T-cell (primary cell): ENCODE results near the gene ACSL4. TPM values are rescaled to one million over a fixed set of nuclear protein-coding genes. Genes with fewer than 3 reads are reported as not detected.

Experiments used
- ATAC-seq, 4 experiments: fragments of 200-7000 bp in 3 of 4; fragments of 150-1000 bp in 1 of 4; cut with Tn5 transposase; replicated peaks in 1 of 4; 1 replicate in 3 of 4; 2 replicates in 1 of 4; pipeline ENCODE4 v1.10.0; 2021; ENCODE audit warnings: moderate library complexity in 3 of 4, mild to moderate bottlenecking in 2 of 4, moderate number of reproducible peaks in 1 of 4
- CTCF ChIA-PET, 2 donors: fragments of 300-600 bp; sonication (Branson Sonifier 250); formaldehyde crosslinking; loops; one replicate each; lab custom pipeline; 2022; ENCODE audit warnings: antibody characterized with exemption in 2 of 2; lab: Charles Lee
- POLR2A ChIA-PET, 2 donors: fragments of 300-600 bp; sonication (Branson Sonifier 250); formaldehyde crosslinking; loops; one replicate each; lab custom pipeline; 2022; ENCODE audit warnings: antibody characterized with exemption in 2 of 2; lab: Charles Lee
- DNase-seq, 35 experiments: peaks; one replicate each; pipeline versions ENCODE4 v3.0.0 to v3.0.0-alpha.2; 2013 to 2023
- H3K27ac ChIP-seq: one replicate; pipeline ENCODE4 v1.5.1; 2013; ENCODE audit warnings: low read length
- H3K27me3 ChIP-seq, 2 experiments: replicated peaks in 1 of 2; 1 replicate in 1 of 2; 2 replicates in 1 of 2; pipeline versions ENCODE4 v1.6.1 to v1.7.0; 2013; ENCODE audit warnings: low read length in 1 of 2, mixed read lengths in 1 of 2; ENCODE audit not compliant: control insufficient read depth in 2 of 2, insufficient read depth in 2 of 2; ENCODE audit errors: extremely low read depth in 1 of 2
- H3K36me3 ChIP-seq, 2 donors: 1 replicate in 1 of 2; 2 replicates in 1 of 2; pipeline versions ENCODE4 v1.6.1 to v1.7.0; 2013; ENCODE audit warnings: low read length in 1 of 2; ENCODE audit not compliant: control insufficient read depth in 2 of 2, insufficient read depth in 1 of 2; ENCODE audit errors: extremely low read depth in 1 of 2
- H3K4me1 ChIP-seq, 2 experiments: 1 replicate in 1 of 2; 2 replicates in 1 of 2; pipeline versions ENCODE4 v1.6.1 to v1.7.0; 2013; ENCODE audit warnings: low read length in 2 of 2, mixed read lengths in 1 of 2; ENCODE audit not compliant: insufficient read depth in 2 of 2, control insufficient read depth in 1 of 2; ENCODE audit errors: extremely low read depth in 1 of 2
- H3K4me3 ChIP-seq, 2 donors: 1 replicate in 1 of 2; 2 replicates in 1 of 2; pipeline versions ENCODE4 v1.5.1 to v1.7.0; 2013; ENCODE audit warnings: mild to moderate bottlenecking in 2 of 2, low read length in 1 of 2, moderate library complexity in 1 of 2; ENCODE audit not compliant: control insufficient read depth in 1 of 2; ENCODE audit errors: extremely low read depth in 1 of 2
- H3K9me3 ChIP-seq: 2 replicates; pipeline ENCODE4 v1.7.0; 2013
- H3K27ac Mint-ChIP-seq, 2 donors: one replicate each; pipeline ENCODE4 v1.8.0; 2020 to 2021; ENCODE audit warnings: mild to moderate bottlenecking in 2 of 2, mixed read lengths in 2 of 2
- H3K27me3 Mint-ChIP-seq, 2 donors: one replicate each; pipeline ENCODE4 v1.8.0; 2021 to 2022; ENCODE audit warnings: mixed read lengths in 2 of 2
- H3K36me3 Mint-ChIP-seq: one replicate; pipeline ENCODE4 v1.8.0; 2021; ENCODE audit warnings: mixed read lengths
- H3K4me1 Mint-ChIP-seq, 3 donors: one replicate each; pipeline ENCODE4 v1.8.0; 2020 to 2022; ENCODE audit warnings: mixed read lengths in 3 of 3, mild to moderate bottlenecking in 1 of 3
- H3K4me3 Mint-ChIP-seq, 3 donors: one replicate each; pipeline ENCODE4 v1.8.0; 2020 to 2022; ENCODE audit warnings: mild to moderate bottlenecking in 3 of 3, mixed read lengths in 3 of 3, moderate library complexity in 3 of 3
- H3K9me3 Mint-ChIP-seq, 3 donors: one replicate each; pipeline ENCODE4 v1.8.0; 2020 to 2022; ENCODE audit warnings: mixed read lengths in 3 of 3
- WGBS: methylation state at CpG from one replicate; pipeline ENCODE4 v1.1.5; 2013; ENCODE audit warnings: missing lambda C conversion rate; ENCODE audit not compliant: insufficient coverage; 5-methylcytosine and 5-hydroxymethylcytosine counted together
- total RNA-seq, 35 experiments: library from RNA in 6 of 35; stranded (reverse) in 6 of 35; fragments of 120-200 nt in 1 of 35; gene quantifications; one replicate each; pipeline versions ENCODE4 v1.2.1 to v1.2.4 and lab custom pipeline; 2013 to 2026

ACSL4 gene
- total RNA-seq, 5 donors from 2014 or later (not counting 1 experiment from before 2014, with no cell fraction given): 16.0 to 27.3 (median 17.1) TPM

GRCh38 chrX:109739625-109740432 is 6.8 kb upstream of the ACSL4 start:
- H3K9me3 Mint-ChIP-seq: no peaks in the 10 kb centered on the region
- peaks cover 0 to 6% (median 0%) of the 10 kb centered on the region in 3 donors for H3K4me1 Mint-ChIP-seq
- no peak overlapping the region for H3K27ac ChIP-seq
- DNase-seq: no peak
- no peak overlapping the region for H3K4me3 Mint-ChIP-seq
- no peak for ATAC-seq
- no peaks in the 10 kb centered on the region for H3K27me3 ChIP-seq
- ChIA-PET POLR2A (no interaction called here), CTCF (no interaction called here)
- H3K36me3 Mint-ChIP-seq: no peaks in the 10 kb centered on the region
- no peaks in the 10 kb centered on the region for H3K36me3 ChIP-seq
- H3K9me3 ChIP-seq: no peaks in the 10 kb centered on the region
- H3K27ac Mint-ChIP-seq: no peak overlapping the region
- WGBS: no CpG with 5 or more reads among the region's 6 CpGs
- H3K27me3 Mint-ChIP-seq: peaks cover 0 to 3% of the 10 kb centered on the region in 2 donors
- peaks cover 0 to 2% of the 10 kb centered on the region in 2 experiments for H3K4me1 ChIP-seq
- H3K4me3 ChIP-seq: no peak overlapping the region

DNA sequence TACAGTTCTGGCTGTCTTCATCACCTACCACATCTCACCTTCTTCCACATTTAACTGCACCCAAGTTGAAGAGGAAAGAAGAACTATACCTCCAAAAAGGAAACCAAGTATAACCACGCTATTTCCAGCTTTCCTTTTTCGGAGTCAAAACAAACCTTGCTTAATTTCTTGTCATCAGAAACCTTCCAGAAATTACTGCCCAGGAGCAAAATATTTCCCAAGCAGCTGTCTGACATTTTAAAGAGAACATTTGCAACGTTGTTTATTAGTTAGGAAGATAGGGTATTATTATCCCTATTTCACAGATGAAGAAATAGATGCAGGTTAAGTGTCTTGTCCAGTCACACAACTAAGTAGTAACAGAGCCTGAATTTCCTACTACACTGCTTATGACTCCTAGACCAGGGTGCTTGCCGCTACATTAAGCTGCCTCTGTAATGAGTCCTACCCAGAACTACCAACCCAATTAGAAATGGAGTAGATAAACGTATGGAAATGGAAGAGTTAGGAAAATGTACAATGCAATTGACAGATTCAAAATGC is 2.2 kb upstream of the ACSL4 start:
- H3K27me3 Mint-ChIP-seq: peaks cover 0 to 5% of the 10 kb centered on the region in 2 donors
- Histone ChIP-seq H3K4me3 (no peak overlapping the region), H3K9me3 (no peaks in the 10 kb centered on the region), H3K4me1 (peaks cover 4% of the 10 kb centered on the region in 2 experiments), H3K36me3 (no peaks in the 10 kb centered on the region), H3K27me3 (no peaks in the 10 kb centered on the region), H3K27ac (no peak overlapping the region)
- peaks cover 12 to 21% (median 19%) of the 10 kb centered on the region in 3 donors for H3K4me1 Mint-ChIP-seq
- H3K4me3 Mint-ChIP-seq: no peak overlapping the region
- ChIA-PET POLR2A (interaction anchor here in 1 of 2 donors (0.5 kb wide), 1 partner anchor 38 kb away, joined by 3 read pairs; no protein-coding TSS in a partner anchor), CTCF (interaction anchor here (1.1 to 1.2 kb wide), 3 partner anchors 22 to 122 kb away, joined by 3 to 4 read pairs (median 3); no protein-coding TSS in a partner anchor)
- no CpG with 5 or more reads among the region's 5 CpGs for WGBS
- DNase-seq (no peak), ATAC-seq (no peak)
- H3K27ac Mint-ChIP-seq: peak overlapping the region in 1 of 2 donors; percentile 19
- H3K36me3 Mint-ChIP-seq: no peaks in the 10 kb centered on the region
- no peaks in the 10 kb centered on the region for H3K9me3 Mint-ChIP-seq

- Mint-ChIP-seq H3K4me1 (peaks cover 21 to 36% (median 30%) of the 10 kb centered on the region in 3 donors), H3K27ac (peak overlapping the region; percentile 88 to 90), H3K36me3 (peaks cover 4% of the 10 kb centered on the region), H3K4me3 (peak overlapping the region; percentile 92 to 100 (median 94)), H3K9me3 (no peaks in the 10 kb centered on the region), H3K27me3 (peaks cover 0 to 5% of the 10 kb centered on the region in 2 donors)
- Histone ChIP-seq H3K9me3 (no peaks in the 10 kb centered on the region), H3K4me3 (peak overlapping the region; percentile 35 to 65), H3K36me3 (no peaks in the 10 kb centered on the region), H3K27me3 (no peaks in the 10 kb centered on the region), H3K4me1 (peaks cover 4% of the 10 kb centered on the region in 2 experiments), H3K27ac (peak overlapping the region; percentile 66)
- CTCF ChIA-PET: interaction anchor here in 1 of 2 donors (0.6 to 1.2 kb wide), 4 partner anchors 123 to 584 kb away, joined by 3 to 6 read pairs (median 3); partner anchors contain the start of gene AMMECR1
- POLR2A ChIA-PET: interaction anchor here in 1 of 2 donors (0.6 kb wide), 1 partner anchor 1613 kb away, joined by 3 read pairs; no protein-coding TSS in a partner anchor
- ATAC-seq: no peak
- no peak for DNase-seq
- 13% methylated on average over 10 of the region's 15 CpGs for WGBS
Observed at GRCh38 chrX:109733613-109734083, 591 bp upstream of the ACSL4 start.

GRCh38 chrX:109732017-109732801 is 848 bp downstream of the ACSL4 start:
- H3K36me3 ChIP-seq: no peaks in the 10 kb centered on the region
- Mint-ChIP-seq H3K9me3 (no peaks in the 10 kb centered on the region), H3K36me3 (peaks cover 4% of the 10 kb centered on the region), H3K4me3 (peak overlapping the region; percentile 92 to 100 (median 94)), H3K27me3 (peaks cover 0 to 5% of the 10 kb centered on the region in 2 donors), H3K27ac (peak overlapping the region; percentile 94 to 96), H3K4me1 (peaks cover 33 to 41% (median 39%) of the 10 kb centered on the region in 3 donors)
- H3K27me3 ChIP-seq: no peaks in the 10 kb centered on the region
- 0% methylated on average over 1 of the region's 21 CpGs for WGBS
- peak overlapping the region; percentile 83 for H3K27ac ChIP-seq
- H3K4me3 ChIP-seq: peak overlapping the region; percentile 54 to 96
- H3K4me1 ChIP-seq: peaks cover 4 to 6% of the 10 kb centered on the region in 2 experiments
- ATAC-seq: peak; percentile 28 to 46 (median 44)
- no peaks in the 10 kb centered on the region for H3K9me3 ChIP-seq
- DNase-seq: peak in 10 of 35 experiments; percentile 0 to 46 (median 13)
- CTCF ChIA-PET: interaction anchor here (0.6 to 1.4 kb wide), 5 partner anchors 19 to 428 kb away, joined by 3 to 14 read pairs (median 4); no protein-coding TSS in a partner anchor
- POLR2A ChIA-PET: interaction anchor here (0.6 to 1.1 kb wide), 2 partner anchors 10 to 1949 kb away, joined by 3 read pairs; partner anchors contain the start of gene ALG13 (in 1 of the 2)

DNA sequence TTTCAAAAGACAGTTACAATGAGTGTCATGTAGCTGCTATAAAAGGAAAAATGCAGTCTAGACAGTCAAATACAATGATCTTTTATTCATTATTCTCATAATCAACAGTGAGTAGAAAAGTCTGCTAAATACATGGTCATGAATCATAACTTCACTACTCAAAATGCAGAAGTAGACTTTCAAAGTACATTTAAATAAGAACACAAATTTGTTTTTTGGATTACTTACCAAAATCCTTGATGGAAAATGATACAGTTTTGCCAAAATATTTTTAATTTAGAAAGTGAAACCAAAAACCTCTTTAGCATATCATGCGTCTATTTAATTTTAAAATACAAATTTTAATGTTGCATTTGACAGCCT is 4.9 kb downstream of the ACSL4 start:
- no peak overlapping the region for H3K27ac Mint-ChIP-seq
- peaks cover 28 to 48% (median 33%) of the 10 kb centered on the region in 3 donors for H3K4me1 Mint-ChIP-seq
- DNase-seq: no peak
- H3K9me3 Mint-ChIP-seq: no peaks in the 10 kb centered on the region
- no CpG with 5 or more reads among the region's 1 CpG for WGBS
- H3K27me3 ChIP-seq: no peaks in the 10 kb centered on the region
- peak overlapping the region in 2 of 3 donors; percentile 25 to 40 for H3K4me3 Mint-ChIP-seq
- H3K9me3 ChIP-seq: no peaks in the 10 kb centered on the region
- no peaks in the 10 kb centered on the region for H3K36me3 ChIP-seq
- ATAC-seq: no peak
- H3K36me3 Mint-ChIP-seq: peaks cover 7% of the 10 kb centered on the region
- no peaks in the 10 kb centered on the region for H3K27me3 Mint-ChIP-seq
- ChIA-PET POLR2A (no interaction called here), CTCF (interaction anchor here in 1 of 2 donors (2.0 kb wide), 1 partner anchor 15 kb away, joined by 6 read pairs; no protein-coding TSS in a partner anchor)
- no peak overlapping the region for H3K27ac ChIP-seq
- no peak overlapping the region for H3K4me3 ChIP-seq
- H3K4me1 ChIP-seq: peaks cover 0 to 5% of the 10 kb centered on the region in 2 experiments
